ENCODE measurements around the gene GALNT7. TPM values are rescaled to one million over a fixed set of nuclear protein-coding genes. Genes with fewer than 3 reads are reported as not detected.

GALNT7 gene
- total RNA-seq, 1 donor from 2014 or later: 67.8 TPM

- Mint-ChIP-seq H3K4me3 (ENCODE audit: low read depth) (no peak overlapping the region), H3K27ac (peak overlapping the region; percentile 4), H3K4me1 (ENCODE audit: low read depth) (peaks cover 10% of the 10 kb centered on the region), H3K36me3 (ENCODE audit: insufficient read depth) (peaks cover 1% of the 10 kb centered on the region), H3K9me3 (ENCODE audit: low read depth) (no peaks in the 10 kb centered on the region), H3K27me3 (no peaks in the 10 kb centered on the region)
- DNase-seq (ENCODE audit: low spot score, unreplicated experiment): no peak
- TF ChIP-seq CTCF (IDR thresholded peaks at IDR 0.05; ENCODE audit: unreplicated experiment): no peak
Observed at GRCh38 chr4:173192375-173193162, 24.0 kb downstream of the GALNT7 start.

- no peak for TF ChIP-seq CTCF (IDR thresholded peaks at IDR 0.05; ENCODE audit: unreplicated experiment)
- Mint-ChIP-seq H3K27ac (no peak overlapping the region), H3K27me3 (no peaks in the 10 kb centered on the region), H3K4me1 (ENCODE audit: low read depth) (peaks cover 10% of the 10 kb centered on the region), H3K9me3 (ENCODE audit: low read depth) (no peaks in the 10 kb centered on the region), H3K36me3 (ENCODE audit: insufficient read depth) (peaks cover 1% of the 10 kb centered on the region), H3K4me3 (ENCODE audit: low read depth) (no peak overlapping the region)
- no peak for DNase-seq (ENCODE audit: low spot score, unreplicated experiment)
Observed at GRCh38 chr4:173194157-173194556, 25.5 kb downstream of the GALNT7 start.

GRCh38 chr4:173195109-173195508 is 26.5 kb downstream of the GALNT7 start:
- no peaks in the 10 kb centered on the region for H3K27me3 Mint-ChIP-seq
- H3K36me3 Mint-ChIP-seq (ENCODE audit: insufficient read depth): peaks cover 1% of the 10 kb centered on the region
- H3K9me3 Mint-ChIP-seq (ENCODE audit: low read depth): no peaks in the 10 kb centered on the region
- no peak for TF ChIP-seq CTCF (IDR thresholded peaks at IDR 0.05; ENCODE audit: unreplicated experiment)
- DNase-seq (ENCODE audit: low spot score, unreplicated experiment): no peak
- peaks cover 10% of the 10 kb centered on the region for H3K4me1 Mint-ChIP-seq (ENCODE audit: low read depth)
- no peak overlapping the region for H3K4me3 Mint-ChIP-seq (ENCODE audit: low read depth)
- H3K27ac Mint-ChIP-seq: no peak overlapping the region

GRCh38 chr4:173199553-173199952 is 30.9 kb downstream of the GALNT7 start:
- Mint-ChIP-seq H3K27ac (no peak overlapping the region), H3K36me3 (ENCODE audit: insufficient read depth) (peaks cover 12% of the 10 kb centered on the region), H3K4me3 (ENCODE audit: low read depth) (no peak overlapping the region), H3K4me1 (ENCODE audit: low read depth) (peaks cover 9% of the 10 kb centered on the region), H3K27me3 (no peaks in the 10 kb centered on the region), H3K9me3 (ENCODE audit: low read depth) (peaks cover 11% of the 10 kb centered on the region)
- no peak for TF ChIP-seq CTCF (IDR thresholded peaks at IDR 0.05; ENCODE audit: unreplicated experiment)
- DNase-seq (ENCODE audit: low spot score, unreplicated experiment): no peak

- DNase-seq (ENCODE audit: low spot score, unreplicated experiment): no peak
- Mint-ChIP-seq H3K27me3 (no peaks in the 10 kb centered on the region), H3K9me3 (ENCODE audit: low read depth) (peaks cover 13% of the 10 kb centered on the region)
Observed at GRCh38 chr4:173200103-173200884, 31.7 kb downstream of the GALNT7 start.

More at GRCh38 chr4:173200103-173200884, 31.7 kb downstream of the GALNT7 start:
- H3K4me3 Mint-ChIP-seq (ENCODE audit: low read depth): no peak overlapping the region
- no peak for TF ChIP-seq CTCF (IDR thresholded peaks at IDR 0.05; ENCODE audit: unreplicated experiment)
- H3K4me1 Mint-ChIP-seq (ENCODE audit: low read depth): peaks cover 8% of the 10 kb centered on the region
- H3K27ac Mint-ChIP-seq: no peak overlapping the region
- H3K36me3 Mint-ChIP-seq (ENCODE audit: insufficient read depth): peaks cover 16% of the 10 kb centered on the region

Measured in progenitor cell of endocrine pancreas (in vitro differentiated cells).